SK-N-SH treated with all-trans-retinoic acid at 6 μM for 48 hours (cell line): ENCODE measurements around the gene FEZF1.

Experiments
- ATAC-seq: fragments of 200-7000 bp; cut with Tn5 transposase; 3 replicates; pipeline ENCODE4 v1.9.1; 2020; ENCODE audit warnings: mild to moderate bottlenecking, moderate library complexity
- ARNTL ChIP-seq: fragments of 450-650 bp; formaldehyde crosslinking; IDR thresholded peaks from 2 replicates; pipeline ENCODE4 v1.5.0; 2020; ENCODE audit warnings: low read depth, mild to moderate bottlenecking, moderate library complexity, borderline replicate concordance
- BACH2 ChIP-seq: fragments of 250-450 bp; sonication (Bioruptor Pico); IDR thresholded peaks from 2 replicates; pipeline ENCODE4 v1.9.0; 2021; ENCODE audit warnings: mild to moderate bottlenecking, borderline replicate concordance
- CSDC2 ChIP-seq: fragments of 250-450 bp; sonication (Bioruptor Pico); IDR thresholded peaks from 2 replicates; pipeline ENCODE4 v1.5.0; 2020; ENCODE audit warnings: mild to moderate bottlenecking, moderate library complexity
- ESRRG ChIP-seq: fragments of 250-450 bp; sonication (Bioruptor Pico); IDR thresholded peaks from 2 replicates; pipeline ENCODE4 v1.6.1; 2021; ENCODE audit warnings: mild to moderate bottlenecking
- GLIS3 ChIP-seq: fragments of 250-450 bp; sonication (Bioruptor Pico); IDR thresholded peaks from 2 replicates; pipeline ENCODE4 v1.5.0; 2020; ENCODE audit warnings: mild to moderate bottlenecking, moderate library complexity
- ISL1 ChIP-seq: fragments of 250-450 bp; sonication (Bioruptor Pico); IDR thresholded peaks from 2 replicates; pipeline ENCODE4 v2.1.2; 2022; ENCODE audit warnings: mild to moderate bottlenecking, moderate library complexity
- OSR1 ChIP-seq: fragments of 250-450 bp; sonication (Bioruptor Pico); IDR thresholded peaks from 2 replicates; pipeline ENCODE4 v1.8.0; 2022; ENCODE audit warnings: moderate library complexity, mild to moderate bottlenecking, inconsistent platforms
- PATZ1 ChIP-seq: fragments of 250-450 bp; sonication (Bioruptor Pico); IDR thresholded peaks from 2 replicates; pipeline ENCODE4 v1.8.0; 2020; ENCODE audit warnings: mild to moderate bottlenecking, moderate library complexity, borderline replicate concordance
- PPARA ChIP-seq: fragments of 250-450 bp; sonication (Bioruptor Pico); IDR thresholded peaks from 2 replicates; pipeline ENCODE4 v1.5.0; 2020; ENCODE audit warnings: mild to moderate bottlenecking, borderline replicate concordance
- RARB ChIP-seq: fragments of 250-450 bp; sonication (Bioruptor Pico); IDR thresholded peaks from 2 replicates; pipeline ENCODE4 v1.8.0; 2021; ENCODE audit warnings: mild to moderate bottlenecking, moderate library complexity
- SNAI2 ChIP-seq: fragments of 250-450 bp; sonication (Bioruptor Pico); IDR thresholded peaks from 2 replicates; pipeline ENCODE4 v1.5.0; 2020; ENCODE audit warnings: mild to moderate bottlenecking, moderate library complexity
- TCF4 ChIP-seq: fragments of 250-450 bp; sonication (Bioruptor Pico); IDR thresholded peaks from 2 replicates; pipeline ENCODE4 v1.8.0; 2021; ENCODE audit warnings: mild to moderate bottlenecking, moderate library complexity, borderline replicate concordance
- TOX ChIP-seq: fragments of 250-450 bp; sonication (Bioruptor Pico); IDR thresholded peaks from 2 replicates; pipeline ENCODE4 v1.8.0; 2021; ENCODE audit warnings: mild to moderate bottlenecking, moderate library complexity, borderline replicate concordance
- ZC3H10 ChIP-seq: fragments of 250-450 bp; sonication (Bioruptor Pico); IDR thresholded peaks from 2 replicates; pipeline ENCODE4 v1.5.1; 2021; ENCODE audit warnings: mild to moderate bottlenecking, moderate library complexity
- ZFP3 ChIP-seq: fragments of 250-450 bp; sonication (Bioruptor Pico); IDR thresholded peaks from 2 replicates; pipeline ENCODE4 v1.5.0; 2020; ENCODE audit warnings: mild to moderate bottlenecking, moderate library complexity
- ZFP30 ChIP-seq: fragments of 450-650 bp; formaldehyde crosslinking; IDR thresholded peaks from 2 replicates; pipeline ENCODE4 v1.5.0; 2022; ENCODE audit warnings: mild to moderate bottlenecking, moderate library complexity
- ZNF565 ChIP-seq: fragments of 450-650 bp; formaldehyde crosslinking; conservative IDR thresholded peaks from 2 replicates; pipeline ENCODE4 v1.5.0; 2020; ENCODE audit warnings: low read depth, mild to moderate bottlenecking, moderate library complexity
- ZNF70 ChIP-seq: fragments of 450-650 bp; formaldehyde crosslinking; IDR thresholded peaks from 2 replicates; pipeline ENCODE4 v1.5.0; 2020; ENCODE audit warnings: mild to moderate bottlenecking, moderate library complexity
- ZNF8 ChIP-seq: fragments of 450-650 bp; formaldehyde crosslinking; IDR thresholded peaks from 2 replicates; pipeline ENCODE4 v1.5.0; 2020; ENCODE audit warnings: mild to moderate bottlenecking, moderate library complexity
- TF ChIP-seq, protein P1 (sequence below): fragments of 250-450 bp; sonication (Bioruptor Pico); IDR thresholded peaks from 2 replicates; pipeline ENCODE4 v1.5.1; 2021; ENCODE audit warnings: mild to moderate bottlenecking, moderate library complexity
- TF ChIP-seq, protein P2 (sequence below): fragments of 250-450 bp; sonication (Bioruptor Pico); IDR thresholded peaks from 2 replicates; pipeline ENCODE4 v1.5.1; 2020; ENCODE audit warnings: low read depth, mild to moderate bottlenecking, moderate library complexity
- TF ChIP-seq, protein P3 (sequence below): fragments of 250-450 bp; sonication (Bioruptor Pico); IDR thresholded peaks from 2 replicates; pipeline ENCODE4 v1.5.0; 2020; ENCODE audit warnings: mild to moderate bottlenecking, moderate library complexity
- TF ChIP-seq, protein P4 (sequence below): fragments of 250-450 bp; sonication (Bioruptor Pico); IDR thresholded peaks from 2 replicates; pipeline ENCODE4 v1.8.0; 2021; ENCODE audit warnings: low read depth, mild to moderate bottlenecking, moderate library complexity, borderline replicate concordance

The FEZF1 gene

GRCh38 chr7:122343601-122344302, 39.2 kb upstream of the FEZF1 start:
- TF ChIP-seq CSDC2 (CRISPR knock-in tag), result no peak
- TF ChIP-seq, protein P1, sequence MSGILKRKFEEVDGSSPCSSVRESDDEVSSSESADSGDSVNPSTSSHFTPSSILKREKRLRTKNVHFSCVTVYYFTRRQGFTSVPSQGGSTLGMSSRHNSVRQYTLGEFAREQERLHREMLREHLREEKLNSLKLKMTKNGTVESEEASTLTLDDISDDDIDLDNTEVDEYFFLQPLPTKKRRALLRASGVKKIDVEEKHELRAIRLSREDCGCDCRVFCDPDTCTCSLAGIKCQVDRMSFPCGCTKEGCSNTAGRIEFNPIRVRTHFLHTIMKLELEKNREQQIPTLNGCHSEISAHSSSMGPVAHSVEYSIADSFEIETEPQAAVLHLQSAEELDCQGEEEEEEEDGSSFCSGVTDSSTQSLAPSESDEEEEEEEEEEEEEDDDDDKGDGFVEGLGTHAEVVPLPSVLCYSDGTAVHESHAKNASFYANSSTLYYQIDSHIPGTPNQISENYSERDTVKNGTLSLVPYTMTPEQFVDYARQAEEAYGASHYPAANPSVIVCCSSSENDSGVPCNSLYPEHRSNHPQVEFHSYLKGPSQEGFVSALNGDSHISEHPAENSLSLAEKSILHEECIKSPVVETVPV, result no peak
- no peak for TF ChIP-seq ESRRG (CRISPR knock-in tag)
- TF ChIP-seq ZNF565 (CRISPR knock-in tag), result no peak
- no peak for TF ChIP-seq ISL1 (CRISPR knock-in tag)
- TF ChIP-seq, protein P2, sequence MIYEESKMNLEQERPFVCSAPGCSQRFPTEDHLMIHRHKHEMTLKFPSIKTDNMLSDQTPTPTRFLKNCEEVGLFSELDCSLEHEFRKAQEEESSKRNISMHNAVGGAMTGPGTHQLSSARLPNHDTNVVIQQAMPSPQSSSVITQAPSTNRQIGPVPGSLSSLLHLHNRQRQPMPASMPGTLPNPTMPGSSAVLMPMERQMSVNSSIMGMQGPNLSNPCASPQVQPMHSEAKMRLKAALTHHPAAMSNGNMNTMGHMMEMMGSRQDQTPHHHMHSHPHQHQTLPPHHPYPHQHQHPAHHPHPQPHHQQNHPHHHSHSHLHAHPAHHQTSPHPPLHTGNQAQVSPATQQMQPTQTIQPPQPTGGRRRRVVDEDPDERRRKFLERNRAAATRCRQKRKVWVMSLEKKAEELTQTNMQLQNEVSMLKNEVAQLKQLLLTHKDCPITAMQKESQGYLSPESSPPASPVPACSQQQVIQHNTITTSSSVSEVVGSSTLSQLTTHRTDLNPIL (CRISPR knock-in tag), result no peak
- TF ChIP-seq ZNF8 (CRISPR knock-in tag), result no peak
- TF ChIP-seq ARNTL (CRISPR knock-in tag), result no peak
- TF ChIP-seq ZFP3, result no peak
- no peak for TF ChIP-seq BACH2
- no peak for TF ChIP-seq PATZ1
- TF ChIP-seq RARB (CRISPR knock-in tag), result no peak
- no peak for TF ChIP-seq TOX
- TF ChIP-seq TCF4, result no peak
- TF ChIP-seq ZFP30 (CRISPR knock-in tag), result no peak
- no peak for TF ChIP-seq OSR1
- no peak for TF ChIP-seq SNAI2
- TF ChIP-seq, all 23 proteins: peak for 0

GRCh38 chr7:122340427-122340826, 35.9 kb upstream of the FEZF1 start:
- no peak for ATAC-seq
- TF ChIP-seq ZNF565 (CRISPR knock-in tag) (no peak), ZFP3 (no peak), ARNTL (CRISPR knock-in tag) (no peak), ZC3H10 (CRISPR knock-in tag) (no peak), ZNF8 (CRISPR knock-in tag) (no peak), RARB (CRISPR knock-in tag) (no peak), PATZ1 (no peak), TCF4 (no peak), ESRRG (CRISPR knock-in tag) (no peak), ZNF70 (CRISPR knock-in tag) (no peak), PPARA (CRISPR knock-in tag) (no peak), GLIS3 (CRISPR knock-in tag) (no peak), BACH2 (no peak), ISL1 (CRISPR knock-in tag) (no peak), OSR1 (no peak), ZFP30 (CRISPR knock-in tag) (no peak), CSDC2 (CRISPR knock-in tag) (no peak)
- TF ChIP-seq, protein P3, sequence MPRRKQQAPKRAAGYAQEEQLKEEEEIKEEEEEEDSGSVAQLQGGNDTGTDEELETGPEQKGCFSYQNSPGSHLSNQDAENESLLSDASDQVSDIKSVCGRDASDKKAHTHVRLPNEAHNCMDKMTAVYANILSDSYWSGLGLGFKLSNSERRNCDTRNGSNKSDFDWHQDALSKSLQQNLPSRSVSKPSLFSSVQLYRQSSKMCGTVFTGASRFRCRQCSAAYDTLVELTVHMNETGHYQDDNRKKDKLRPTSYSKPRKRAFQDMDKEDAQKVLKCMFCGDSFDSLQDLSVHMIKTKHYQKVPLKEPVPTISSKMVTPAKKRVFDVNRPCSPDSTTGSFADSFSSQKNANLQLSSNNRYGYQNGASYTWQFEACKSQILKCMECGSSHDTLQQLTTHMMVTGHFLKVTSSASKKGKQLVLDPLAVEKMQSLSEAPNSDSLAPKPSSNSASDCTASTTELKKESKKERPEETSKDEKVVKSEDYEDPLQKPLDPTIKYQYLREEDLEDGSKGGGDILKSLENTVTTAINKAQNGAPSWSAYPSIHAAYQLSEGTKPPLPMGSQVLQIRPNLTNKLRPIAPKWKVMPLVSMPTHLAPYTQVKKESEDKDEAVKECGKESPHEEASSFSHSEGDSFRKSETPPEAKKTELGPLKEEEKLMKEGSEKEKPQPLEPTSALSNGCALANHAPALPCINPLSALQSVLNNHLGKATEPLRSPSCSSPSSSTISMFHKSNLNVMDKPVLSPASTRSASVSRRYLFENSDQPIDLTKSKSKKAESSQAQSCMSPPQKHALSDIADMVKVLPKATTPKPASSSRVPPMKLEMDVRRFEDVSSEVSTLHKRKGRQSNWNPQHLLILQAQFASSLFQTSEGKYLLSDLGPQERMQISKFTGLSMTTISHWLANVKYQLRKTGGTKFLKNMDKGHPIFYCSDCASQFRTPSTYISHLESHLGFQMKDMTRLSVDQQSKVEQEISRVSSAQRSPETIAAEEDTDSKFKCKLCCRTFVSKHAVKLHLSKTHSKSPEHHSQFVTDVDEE (CRISPR knock-in tag), result no peak
- TF ChIP-seq, protein P1, result no peak
- TF ChIP-seq, protein P4, sequence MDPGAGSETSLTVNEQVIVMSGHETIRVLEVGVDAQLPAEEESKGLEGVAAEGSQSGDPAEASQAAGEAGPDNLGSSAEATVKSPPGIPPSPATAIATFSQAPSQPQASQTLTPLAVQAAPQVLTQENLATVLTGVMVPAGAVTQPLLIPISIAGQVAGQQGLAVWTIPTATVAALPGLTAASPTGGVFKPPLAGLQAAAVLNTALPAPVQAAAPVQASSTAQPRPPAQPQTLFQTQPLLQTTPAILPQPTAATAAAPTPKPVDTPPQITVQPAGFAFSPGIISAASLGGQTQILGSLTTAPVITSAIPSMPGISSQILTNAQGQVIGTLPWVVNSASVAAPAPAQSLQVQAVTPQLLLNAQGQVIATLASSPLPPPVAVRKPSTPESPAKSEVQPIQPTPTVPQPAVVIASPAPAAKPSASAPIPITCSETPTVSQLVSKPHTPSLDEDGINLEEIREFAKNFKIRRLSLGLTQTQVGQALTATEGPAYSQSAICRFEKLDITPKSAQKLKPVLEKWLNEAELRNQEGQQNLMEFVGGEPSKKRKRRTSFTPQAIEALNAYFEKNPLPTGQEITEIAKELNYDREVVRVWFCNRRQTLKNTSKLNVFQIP (CRISPR knock-in tag), result no peak

More at GRCh38 chr7:122343601-122344302, 39.2 kb upstream of the FEZF1 start:
- no peak for ATAC-seq
